Measurements from ENCODE around the gene TMC3.

The TMC3 gene

DNA sequence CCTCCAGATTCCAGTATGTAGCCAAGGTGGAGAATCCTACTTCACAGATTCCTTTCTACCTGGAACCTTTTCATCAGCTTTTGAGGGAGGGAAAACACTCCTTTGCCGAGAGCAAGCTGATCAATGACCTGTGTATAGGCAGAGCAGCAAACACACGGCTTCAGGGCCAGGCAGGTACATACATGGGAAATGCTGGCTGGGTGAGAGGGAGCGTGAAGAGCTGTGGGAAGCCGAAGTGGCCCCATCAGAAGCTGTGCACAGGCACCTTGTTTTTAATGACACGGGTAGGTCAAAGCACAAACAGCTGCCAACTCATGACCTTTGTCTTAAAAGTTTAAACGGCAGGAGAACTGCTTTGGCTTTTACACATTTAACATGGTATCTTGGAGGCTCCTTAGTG lies 75.4 kb downstream of the TMC3 start:
- no peak for DNase-seq (ENCODE audit: low read depth, low spot score)

DNA sequence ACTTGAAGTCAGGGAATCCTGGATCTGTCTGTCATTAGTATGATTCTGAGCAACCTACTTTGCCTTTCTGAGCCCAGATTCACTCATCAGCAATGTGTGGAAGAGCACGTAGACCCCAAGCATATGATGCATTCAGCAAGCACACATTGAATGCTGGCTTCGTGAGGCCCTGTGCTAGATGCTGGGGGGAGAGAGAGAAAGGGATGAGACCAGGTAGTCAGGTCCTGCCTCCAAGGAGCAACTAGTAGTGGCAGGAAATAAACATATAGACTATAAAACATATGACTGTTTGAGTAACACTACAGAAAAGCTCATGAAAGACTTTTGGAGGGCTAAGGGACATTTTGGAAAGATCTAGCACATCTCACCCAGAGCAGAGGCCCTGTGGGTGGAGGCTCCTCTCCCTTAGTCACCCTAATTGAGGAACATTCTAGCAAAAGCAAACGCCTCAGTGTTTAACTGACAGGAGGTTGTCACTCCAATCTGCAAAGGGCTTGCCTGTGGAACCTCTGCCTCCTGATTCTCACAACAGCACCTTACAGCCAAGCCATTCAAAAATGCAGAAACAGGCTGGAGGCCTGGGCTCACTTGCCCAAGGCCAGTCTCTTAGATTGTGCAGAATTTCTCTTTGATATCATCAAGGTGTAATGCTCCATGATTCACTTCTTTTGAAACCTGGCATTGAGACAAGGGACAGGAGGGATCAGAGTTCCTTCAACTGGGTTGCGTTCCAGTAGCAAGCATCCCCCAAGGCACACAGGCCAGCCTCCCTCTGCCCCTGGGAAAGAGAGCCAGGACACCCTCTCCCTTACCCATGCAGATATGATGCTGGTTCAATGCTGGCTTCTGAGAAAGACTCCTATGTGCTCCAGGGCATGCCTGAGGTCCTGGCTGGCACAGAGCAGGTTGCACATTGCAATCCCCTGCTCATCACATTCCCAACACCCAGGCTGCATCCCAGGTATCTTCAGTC lies 76.1 kb downstream of the TMC3 start:
- no peak for DNase-seq (ENCODE audit: low read depth, low spot score)

DNA sequence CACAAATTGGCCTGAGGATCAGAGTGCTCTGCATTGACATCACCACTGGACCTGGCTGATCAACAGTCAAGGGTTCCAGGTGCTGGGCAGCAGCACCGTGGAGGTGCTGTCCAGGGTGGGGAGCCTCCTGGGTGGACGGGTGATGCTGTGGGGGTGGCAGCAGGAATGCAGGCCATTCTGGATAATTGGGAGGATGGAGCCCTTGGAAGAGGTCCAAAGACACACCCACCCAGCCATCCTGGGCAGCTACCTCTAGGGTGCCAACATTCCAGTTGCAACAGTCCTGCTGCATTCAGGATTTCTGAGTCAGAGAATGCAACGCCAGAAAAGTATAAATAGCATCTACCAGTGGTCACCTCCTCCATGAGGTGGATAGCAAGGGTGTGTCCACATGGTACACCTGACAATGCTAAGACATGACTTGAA lies 76.9 kb downstream of the TMC3 start:
- no peak for DNase-seq (ENCODE audit: low read depth, low spot score)

DNA sequence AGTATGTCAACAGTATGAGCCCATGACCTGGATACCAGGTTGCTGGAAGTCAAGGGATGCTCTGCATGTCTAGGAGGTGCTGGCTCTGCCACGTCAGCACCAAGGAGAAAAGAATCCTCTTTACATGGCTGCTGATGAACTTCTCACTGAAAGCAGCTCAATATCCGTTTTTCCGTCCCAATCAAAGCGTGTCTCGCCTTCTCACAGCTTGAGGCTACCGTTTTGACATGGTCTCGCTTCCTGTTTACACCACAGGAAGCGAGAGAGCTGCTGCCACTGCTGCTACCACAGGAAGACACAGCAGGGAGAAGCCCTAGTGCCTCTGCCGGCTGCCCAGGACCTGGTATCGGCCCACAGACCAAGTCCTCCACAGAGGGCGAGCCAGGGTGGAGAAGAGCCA lies 77.3 kb downstream of the TMC3 start:
- DNase-seq (ENCODE audit: low read depth, low spot score) = no peak

DNA sequence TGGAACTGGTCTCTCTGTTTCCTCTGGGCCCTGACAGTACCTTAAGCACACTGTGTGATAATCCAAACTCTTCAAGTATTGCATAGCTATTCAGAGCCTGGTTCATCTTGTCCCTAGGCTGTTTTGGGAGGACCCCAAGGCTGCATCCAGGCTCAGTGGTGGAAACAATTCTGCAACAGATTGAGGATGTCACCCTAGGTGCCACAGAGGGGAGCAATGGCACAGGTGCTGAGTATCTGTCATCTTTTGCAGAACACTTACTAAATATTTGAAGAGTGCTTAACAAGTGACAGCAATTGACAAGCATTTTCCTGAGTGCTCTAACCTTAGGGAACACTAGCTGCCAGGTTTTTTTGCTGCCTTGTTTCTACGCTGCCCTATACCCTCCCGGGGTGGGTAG lies 77.8 kb downstream of the TMC3 start:
- DNase-seq (ENCODE audit: low read depth, low spot score) = no peak

DNA sequence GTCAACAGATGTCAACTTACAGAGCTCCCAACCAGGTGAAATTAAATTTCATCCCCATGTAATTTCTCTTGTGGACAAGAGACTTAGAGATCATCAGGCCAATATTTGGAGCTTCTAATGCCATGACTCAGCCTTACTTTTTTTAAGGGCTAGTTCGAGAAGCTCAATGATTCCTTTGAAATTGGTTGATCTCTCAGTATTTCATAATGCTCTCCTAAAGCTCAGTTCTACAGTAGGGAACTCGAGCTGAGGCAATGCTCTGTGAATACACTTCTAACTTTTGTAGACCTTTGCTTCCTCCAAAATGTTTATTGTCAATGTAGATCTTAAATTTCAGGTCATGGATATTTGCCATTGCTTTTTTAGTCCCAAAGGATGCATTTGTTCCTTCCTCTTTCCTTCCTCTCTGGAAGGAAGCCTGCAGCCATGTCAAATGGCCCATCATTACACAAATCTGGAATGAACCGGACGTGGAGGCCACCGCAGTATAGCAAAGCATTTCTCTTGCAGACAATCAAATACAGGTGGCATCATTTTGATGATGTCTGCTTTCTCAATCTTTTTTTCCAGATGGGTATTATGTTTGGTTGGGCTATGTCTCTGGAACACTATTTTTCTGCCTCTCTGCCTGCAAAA lies 78.4 kb downstream of the TMC3 start:
- no peak for DNase-seq (ENCODE audit: low read depth, low spot score)

DNA sequence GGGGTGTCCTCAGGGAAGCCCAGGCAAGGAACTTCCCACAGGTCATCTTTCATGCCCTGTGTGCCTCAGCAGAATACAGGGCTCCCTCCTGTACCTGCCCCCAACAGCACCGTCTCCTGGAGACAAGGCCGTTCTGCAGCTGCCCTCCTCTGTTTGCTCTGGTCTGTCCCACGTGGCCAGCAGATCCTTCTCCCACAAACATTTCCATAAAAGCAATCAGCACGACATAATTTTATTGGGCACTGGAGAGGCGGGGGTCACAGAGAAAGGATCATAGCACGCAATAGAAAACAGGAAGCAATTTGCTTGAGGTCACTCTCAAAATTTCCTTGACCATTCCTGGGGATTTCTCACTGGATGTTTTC lies 79.5 kb downstream of the TMC3 start:
- no peak for DNase-seq (ENCODE audit: low read depth, low spot score)

DNA sequence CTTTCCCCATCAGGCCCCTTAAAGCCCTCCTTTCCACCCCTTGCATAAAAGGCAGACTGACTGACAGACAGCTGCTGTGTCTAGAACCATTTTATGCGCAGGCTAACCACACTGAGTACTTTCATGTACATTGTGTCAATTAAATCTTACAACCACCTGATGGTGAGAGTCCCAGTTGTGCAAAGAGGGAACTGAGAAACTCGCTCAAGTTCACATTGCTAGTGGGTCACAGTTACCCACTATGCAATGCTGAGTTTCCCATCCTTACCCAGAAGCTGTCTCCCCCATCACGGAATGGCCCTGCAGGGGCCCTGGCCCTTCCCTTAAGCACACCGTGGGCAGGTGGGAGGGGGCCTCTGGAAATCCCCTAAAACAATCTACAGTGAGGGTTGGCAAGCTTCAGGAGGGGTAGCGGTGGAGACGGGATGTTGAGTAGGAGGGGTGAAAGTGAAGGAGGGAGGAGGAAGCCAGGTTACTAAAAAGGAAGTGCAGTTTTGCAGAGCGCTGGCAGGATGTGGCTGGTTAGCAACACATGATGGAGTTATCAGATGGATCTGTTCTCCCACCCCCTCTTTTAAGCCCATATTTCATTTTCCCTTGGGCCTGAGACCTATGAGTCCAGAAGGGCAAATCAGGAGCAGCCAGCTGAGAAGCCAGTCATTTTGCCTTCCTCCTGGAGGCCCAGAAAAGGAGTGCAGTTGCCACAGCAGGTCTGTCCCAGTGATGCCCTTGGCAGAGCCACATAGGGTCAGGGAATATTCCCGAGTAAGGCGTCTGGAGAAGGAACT lies 80.1 kb downstream of the TMC3 start:
- no peak for DNase-seq (ENCODE audit: low read depth, low spot score)

DNA sequence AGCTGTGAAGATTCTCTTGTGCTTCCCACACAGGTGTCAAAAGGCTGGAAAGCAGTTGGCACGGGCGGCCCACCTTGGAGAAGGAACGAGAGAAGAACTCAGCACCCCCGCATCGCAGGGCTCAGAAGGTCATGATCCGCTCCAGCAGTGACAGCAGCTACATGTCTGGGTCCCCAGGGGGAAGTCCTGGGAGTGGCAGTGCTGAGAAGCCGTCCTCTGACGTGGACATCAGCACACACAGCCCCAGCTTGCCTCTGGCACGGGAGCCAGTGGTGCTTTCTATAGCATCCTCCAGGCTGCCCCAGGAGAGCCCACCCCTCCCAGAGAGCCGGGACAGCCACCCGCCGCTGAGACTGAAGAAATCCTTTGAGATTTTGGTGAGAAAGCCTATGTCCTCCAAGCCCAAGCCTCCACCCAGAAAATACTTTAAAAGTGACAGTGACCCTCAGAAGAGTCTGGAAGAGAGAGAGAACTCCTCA lies 81.5 kb downstream of the TMC3 start:
- DNase-seq (ENCODE audit: low read depth, low spot score) = no peak

DNA sequence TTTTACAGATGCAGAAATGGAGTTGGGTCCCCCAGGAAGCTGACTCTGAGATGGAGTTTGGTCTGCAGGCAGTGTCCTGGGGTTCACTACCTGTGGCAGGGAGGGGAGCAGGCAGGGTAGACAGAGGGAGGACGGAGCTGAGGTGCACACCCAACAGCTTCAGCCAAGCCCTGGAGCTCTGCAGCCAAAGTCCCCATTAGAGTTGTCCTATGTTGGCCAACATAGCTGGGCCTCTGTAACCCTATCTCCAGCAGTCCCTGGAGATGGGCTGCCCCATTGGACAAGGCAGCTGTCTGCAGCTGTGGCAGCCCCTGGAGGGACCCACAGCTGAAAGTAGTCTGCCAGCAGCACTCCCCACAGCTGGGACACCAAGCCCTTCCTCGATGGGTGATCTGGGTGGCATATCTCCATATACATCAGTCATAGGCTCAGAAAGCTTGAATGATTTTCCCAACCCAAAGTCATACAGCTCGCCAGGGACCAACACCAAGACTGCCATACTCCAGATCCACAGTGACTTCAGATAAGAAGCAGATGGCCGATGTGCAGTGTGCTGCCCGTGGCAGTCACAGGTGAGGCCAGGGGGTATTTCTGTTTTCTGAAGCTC lies 82.0 kb downstream of the TMC3 start:
- DNase-seq (ENCODE audit: low read depth, low spot score) = no peak

DNA sequence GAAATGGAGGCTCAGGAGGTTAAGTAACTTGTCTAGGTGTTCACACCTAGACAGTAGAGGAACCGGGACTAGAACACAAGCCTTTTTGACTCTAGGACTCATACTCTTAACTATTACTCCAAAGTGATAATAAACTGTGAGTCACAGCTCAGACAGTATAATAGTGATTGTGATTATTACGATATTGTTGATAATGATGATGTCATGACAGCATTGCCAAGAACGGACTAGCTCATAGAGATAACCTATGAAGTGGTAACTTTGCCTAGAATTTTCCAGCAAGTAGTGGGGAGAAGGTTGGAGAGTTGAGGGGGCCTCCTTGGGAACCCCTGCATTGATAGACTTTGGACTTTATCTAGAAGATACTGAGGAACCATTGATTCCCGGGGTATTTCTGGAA lies 84.1 kb downstream of the TMC3 start:
- DNase-seq (ENCODE audit: low read depth, low spot score) = no peak

DNA sequence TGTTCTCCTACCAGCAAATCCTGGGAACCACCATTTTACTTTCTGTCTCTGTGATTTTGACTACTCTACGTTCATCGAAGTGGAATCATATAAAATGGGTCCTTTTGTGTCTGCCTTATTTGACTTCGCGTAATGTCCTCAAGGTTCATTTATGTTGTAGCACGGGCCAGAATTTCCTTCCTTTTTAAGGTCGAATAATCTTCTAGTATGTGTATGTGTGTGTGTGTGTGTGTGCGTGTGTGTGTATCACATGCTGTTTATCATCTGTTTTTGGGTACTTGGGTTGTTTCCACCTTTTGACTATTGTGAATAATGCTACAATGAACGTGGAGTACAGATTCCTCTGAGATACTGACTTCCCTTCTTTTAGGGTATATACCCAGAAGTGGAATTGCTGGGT lies 85.4 kb downstream of the TMC3 start:
- no peak for DNase-seq (ENCODE audit: low read depth, low spot score)

DNA sequence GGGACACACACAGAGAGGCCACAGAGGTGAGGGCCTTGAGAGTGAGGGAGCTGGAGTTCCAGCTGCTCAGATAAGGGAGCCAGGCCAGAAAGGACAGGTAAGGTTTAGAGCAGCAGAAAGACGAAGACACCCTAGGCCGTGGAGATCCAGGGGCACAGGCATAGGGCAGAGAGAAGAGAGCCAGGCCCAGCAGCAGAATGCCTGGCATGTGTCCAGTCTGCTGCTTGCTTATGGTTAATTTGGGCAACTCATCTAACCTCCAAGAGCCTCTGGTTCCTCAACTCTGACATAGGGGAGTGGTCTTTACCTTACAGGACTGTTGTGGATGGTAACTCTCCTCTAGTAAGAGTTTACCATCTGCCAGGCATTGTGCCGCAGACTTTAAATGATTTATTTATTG lies 86.0 kb downstream of the TMC3 start:
- no peak for DNase-seq (ENCODE audit: low read depth, low spot score)

DNA sequence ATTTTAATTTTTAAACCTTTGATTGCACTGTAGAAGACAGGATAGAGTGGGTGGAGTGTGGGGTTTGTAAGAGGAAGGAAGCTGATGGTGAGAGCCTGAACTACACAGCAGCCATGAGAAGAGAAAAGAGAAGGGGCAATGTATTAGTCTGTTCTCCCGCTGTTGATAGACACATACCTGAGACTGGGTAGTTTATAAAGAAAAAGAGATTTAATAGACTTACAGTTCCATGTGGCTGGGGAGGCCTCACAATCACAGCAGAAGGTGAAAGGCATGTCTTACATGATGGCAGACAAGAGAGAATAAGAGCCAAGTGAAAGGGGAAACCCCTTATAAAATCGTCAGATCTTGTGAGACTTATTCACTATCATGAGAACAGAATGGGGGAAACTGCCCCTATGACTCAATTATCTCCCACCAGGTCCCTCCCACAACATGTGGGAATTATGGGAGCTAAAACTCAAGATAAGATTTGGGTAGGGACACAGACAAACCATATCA lies 87.3 kb downstream of the TMC3 start:
- no peak for DNase-seq (ENCODE audit: low read depth, low spot score)

DNA sequence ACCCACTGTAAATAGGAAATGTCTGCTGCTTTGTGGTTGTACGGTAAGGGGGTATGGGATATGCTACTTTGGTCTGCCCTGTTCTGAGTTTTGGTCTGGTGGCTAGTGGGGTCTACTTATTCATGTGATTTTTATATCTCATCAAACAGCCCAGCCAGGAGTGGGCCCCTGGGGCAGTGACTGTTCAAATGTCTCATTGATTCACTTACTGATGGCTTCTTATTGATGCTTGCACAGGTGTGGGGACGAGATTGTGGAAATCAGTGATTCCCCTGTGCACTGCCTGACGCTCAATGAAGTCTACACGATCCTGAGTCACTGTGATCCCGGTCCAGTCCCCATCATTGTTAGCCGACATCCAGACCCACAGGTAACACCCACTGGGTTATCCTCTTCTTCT lies 88.6 kb downstream of the TMC3 start:
- DNase-seq (ENCODE audit: low read depth, low spot score) = no peak

DNA sequence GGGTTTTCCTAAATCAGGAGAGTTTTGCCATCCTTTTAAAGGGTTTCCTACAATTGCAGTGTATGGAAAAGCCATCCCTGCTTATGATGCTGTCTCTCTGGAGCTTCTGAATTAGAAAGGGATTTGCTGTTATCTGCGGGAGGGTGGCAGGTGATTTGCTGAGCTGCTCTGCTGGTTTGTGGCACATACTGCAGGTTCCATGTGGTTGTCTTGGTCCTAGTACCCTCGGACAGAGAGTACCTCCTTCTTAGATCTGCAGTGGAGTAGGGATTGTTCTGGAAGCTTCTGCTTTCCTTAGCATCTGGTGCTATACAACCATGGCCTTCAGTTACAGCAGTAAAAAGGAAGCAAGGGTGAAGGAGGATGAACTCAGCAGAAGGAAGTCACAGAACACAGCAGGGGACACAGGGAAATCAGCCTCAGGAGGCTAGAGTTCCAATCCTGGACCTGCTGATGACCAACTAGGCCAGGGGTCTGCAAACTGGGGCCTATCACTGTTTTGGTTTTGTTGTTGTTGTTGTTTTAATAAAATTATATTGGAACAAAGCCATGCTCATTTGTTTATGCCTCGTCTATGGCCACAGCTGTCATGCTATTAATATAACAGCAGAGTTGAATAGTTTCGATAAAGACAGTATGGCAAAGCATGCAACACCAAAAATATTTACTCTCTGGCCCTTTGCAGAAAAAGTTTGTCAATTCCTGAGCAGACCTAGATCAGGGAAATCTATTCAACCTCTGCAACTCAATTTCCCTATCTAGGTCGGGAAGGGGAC lies 89.6 kb downstream of the TMC3 start:
- DNase-seq (ENCODE audit: low read depth, low spot score) = no peak

DNA sequence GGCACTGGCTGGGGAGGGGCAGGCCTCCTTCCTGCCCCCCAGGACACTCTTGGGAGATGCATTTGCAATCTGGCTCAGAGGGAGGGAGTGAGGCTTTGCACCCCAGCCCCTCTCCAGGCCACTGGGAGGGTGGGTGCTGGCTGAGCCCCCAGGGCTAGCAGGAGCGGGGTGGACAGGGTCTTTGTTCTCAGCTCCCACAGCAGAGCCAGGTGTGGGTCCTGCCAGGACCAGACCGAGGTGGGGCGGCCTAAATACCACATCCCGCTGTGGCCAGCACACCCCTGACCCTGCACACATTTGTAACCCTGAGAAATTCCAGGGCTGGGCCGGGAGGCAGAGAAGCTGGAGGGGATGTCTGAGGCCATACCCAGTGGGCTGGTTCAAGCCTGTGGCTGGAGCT lies 91.1 kb downstream of the TMC3 start:
- DNase-seq (ENCODE audit: low read depth, low spot score) = no peak

DNA sequence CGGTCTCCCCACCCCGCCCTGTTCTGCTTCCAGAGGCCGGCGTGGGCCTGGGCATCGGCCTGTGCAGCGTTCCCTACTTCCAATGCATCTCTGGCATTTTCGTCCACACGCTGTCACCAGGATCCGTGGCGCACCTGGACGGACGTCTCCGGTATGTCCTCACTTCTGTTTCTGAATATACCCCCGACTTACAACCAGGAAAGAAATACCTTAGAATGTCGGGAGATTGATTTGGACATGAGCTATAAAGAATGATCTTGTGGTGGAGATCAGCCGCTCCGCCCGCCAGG lies 91.5 kb downstream of the TMC3 start:
- DNase-seq (ENCODE audit: low read depth, low spot score) = no peak

DNA sequence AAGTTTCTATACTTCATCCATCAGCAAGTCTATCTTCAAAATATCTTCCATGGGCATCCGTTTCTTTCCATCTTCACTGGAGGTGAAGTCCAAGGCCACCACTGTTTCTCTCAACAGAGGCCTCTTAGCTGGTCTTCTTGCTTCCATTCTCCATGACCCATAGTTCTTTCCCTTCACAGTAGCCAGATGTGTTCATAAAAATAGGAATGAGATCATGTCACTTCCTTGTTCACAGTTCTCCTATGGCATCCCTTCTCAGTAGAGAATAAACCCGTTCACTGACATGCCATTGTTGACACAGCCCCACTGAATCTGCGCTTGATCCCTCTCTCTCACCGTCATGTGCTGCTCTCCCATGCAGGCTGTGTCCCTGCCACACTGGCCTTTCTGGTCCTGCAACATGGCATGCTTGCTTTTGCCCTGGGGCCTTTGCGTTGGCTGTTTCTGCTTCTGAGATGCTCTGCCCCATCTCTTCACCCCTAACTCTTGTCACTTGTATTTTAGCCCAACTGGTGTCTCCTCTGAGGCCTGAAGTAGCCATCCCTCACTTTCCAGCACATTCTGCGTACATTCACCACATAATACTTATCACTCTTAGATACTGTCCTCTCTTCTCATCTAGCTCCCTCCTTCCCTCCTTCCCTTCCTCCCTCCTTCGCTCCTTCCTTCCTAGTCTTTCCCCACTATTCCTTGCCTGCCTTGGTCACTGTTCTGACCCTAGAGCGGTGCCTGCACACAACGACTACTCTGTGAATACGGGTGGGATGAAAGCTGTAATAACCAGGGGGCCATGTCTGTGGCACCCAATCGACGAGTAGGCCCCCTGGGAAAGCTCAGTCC lies 92.0 kb downstream of the TMC3 start:
- DNase-seq (ENCODE audit: low read depth, low spot score) = no peak

DNA sequence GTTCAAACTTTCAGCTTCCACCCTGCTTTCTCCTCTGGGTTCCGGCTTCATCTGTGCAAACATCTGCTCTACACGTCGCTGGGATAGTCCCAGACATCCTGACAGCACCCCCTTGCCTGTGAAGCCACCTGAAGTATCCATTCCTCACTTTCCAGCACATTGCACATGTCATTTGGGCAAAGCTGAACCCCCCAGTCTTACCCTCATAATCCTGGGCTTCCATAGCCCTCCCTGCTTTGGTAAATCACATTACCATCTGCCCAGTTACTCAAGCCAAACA lies 92.6 kb downstream of the TMC3 start:
- no peak for DNase-seq (ENCODE audit: low read depth, low spot score)

Data from smooth muscle cell of the brain vasculature (primary cell).